Measurements from ENCODE around the gene IZUMO4. TPM values are rescaled to one million over a fixed set of nuclear protein-coding genes. Genes with fewer than 3 reads are reported as not detected.
"Not testable (repeated sequence)": the region's sequence is repeated elsewhere in the genome, so short reads cannot be mapped to it uniquely, and the experiment has no call there.

IZUMO4 gene
- total RNA-seq, 6 donors from 2014 or later: 0.59 to 61.8 (median 6.4) TPM

GRCh38 chr19:2126879-2127518 is 30.3 kb downstream of the IZUMO4 start:
- H3K27me3 ChIP-seq: no peaks in the 10 kb centered on the region
- H3K27ac ChIP-seq: no peak overlapping the region
- peaks cover 14 to 94% (median 85%) of the 10 kb centered on the region in 4 donors for H3K36me3 ChIP-seq
- 95 to 97% methylated on average over 19 to 24 of the region's 24 CpGs for WGBS, 2 donors
- DNase-seq (no peak), ATAC-seq (ENCODE audit: low FRiP score in 2 of 2) (no peak)
- H3K4me1 ChIP-seq: no peaks in the 10 kb centered on the region
- TF ChIP-seq CTCF (IDR thresholded peaks at IDR 0.05) (no peak), POLR2AphosphoS5 (IDR thresholded peaks at IDR 0.05) (no peak)
- H3K4me3 ChIP-seq: no peak overlapping the region
- H3K9me3 ChIP-seq: no peaks in the 10 kb centered on the region

- Histone ChIP-seq H3K27ac (no peak overlapping the region), H3K9me3 (no peaks in the 10 kb centered on the region), H3K4me3 (no peak overlapping the region), H3K27me3 (no peaks in the 10 kb centered on the region), H3K4me1 (no peaks in the 10 kb centered on the region), H3K36me3 (peaks cover 17 to 94% (median 85%) of the 10 kb centered on the region in 4 donors)
- WGBS, 2 donors: 83% methylated on average over 11 to 19 of the region's 19 CpGs
- TF ChIP-seq CTCF (IDR thresholded peaks at IDR 0.05) (no peak), EP300 (IDR thresholded peaks at IDR 0.05) (no peak)
- ATAC-seq (ENCODE audit: low FRiP score in 2 of 2) (no peak), DNase-seq (peak in 1 of 2 donors; percentile 49)
Measured at GRCh38 chr19:2127758-2128157, 31.0 kb downstream of the IZUMO4 start.

- not testable (repeated sequence) for H3K27ac ChIP-seq; ATAC-seq (ENCODE audit: low FRiP score in 2 of 2); H3K27me3 ChIP-seq; H3K4me1 ChIP-seq; H3K4me3 ChIP-seq; H3K9me3 ChIP-seq
- peaks cover 17 to 94% (median 83%) of the 10 kb centered on the region in 4 donors for H3K36me3 ChIP-seq
- WGBS, 2 donors: 89 to 94% methylated on average over 3 of the region's 34 CpGs
- peak in 1 of 2 donors; percentile 81 for DNase-seq
Measured at GRCh38 chr19:2128252-2128651, 31.5 kb downstream of the IZUMO4 start.

GRCh38 chr19:2129022-2129421 is 32.3 kb downstream of the IZUMO4 start:
- DNase-seq: peak in 1 of 2 donors; percentile 48
- Histone ChIP-seq H3K4me3 (no peak overlapping the region), H3K27ac (no peak overlapping the region), H3K36me3 (peaks cover 17 to 94% (median 80%) of the 10 kb centered on the region in 4 donors), H3K4me1 (no peaks in the 10 kb centered on the region), H3K27me3 (no peaks in the 10 kb centered on the region), H3K9me3 (no peaks in the 10 kb centered on the region)
- WGBS, 2 donors: 93 to 100% methylated on average over 4 to 12 of the region's 21 CpGs
- TF ChIP-seq POLR2AphosphoS5 (IDR thresholded peaks at IDR 0.05) (no peak), EP300 (IDR thresholded peaks at IDR 0.05) (no peak), POLR2A (IDR thresholded peaks at IDR 0.05) (no peak), CTCF (IDR thresholded peaks at IDR 0.05) (no peak)
- no peak for ATAC-seq (ENCODE audit: low FRiP score in 2 of 2)

- no peaks in the 10 kb centered on the region for H3K27me3 ChIP-seq
- H3K36me3 ChIP-seq: peaks cover 17 to 92% (median 77%) of the 10 kb centered on the region in 4 donors
- no peaks in the 10 kb centered on the region for H3K9me3 ChIP-seq
- ATAC-seq (ENCODE audit: low FRiP score in 2 of 2) (no peak), DNase-seq (peak in 1 of 2 donors; percentile 61)
- H3K27ac ChIP-seq: no peak overlapping the region
- 89 to 100% methylated on average over 2 to 7 of the region's 11 CpGs for WGBS, 2 donors
- H3K4me3 ChIP-seq: no peak overlapping the region
- H3K4me1 ChIP-seq: no peaks in the 10 kb centered on the region
- no peak for TF ChIP-seq POLR2AphosphoS5 (IDR thresholded peaks at IDR 0.05)
- TF ChIP-seq POLR2A (IDR thresholded peaks at IDR 0.05): no peak
- TF ChIP-seq CTCF (IDR thresholded peaks at IDR 0.05): no peak
- no peak for TF ChIP-seq EP300 (IDR thresholded peaks at IDR 0.05)
Measured at GRCh38 chr19:2129486-2129885, 32.8 kb downstream of the IZUMO4 start.
